ENCODE data around the gene NUDT4. TPM values are rescaled to one million over a fixed set of nuclear protein-coding genes. Genes with fewer than 3 reads are reported as not detected.

NUDT4 gene
- total and polyA plus RNA-seq, 2 of the 8 experiments (the other 6 are each of a cell fraction or from before 2014, with no cell fraction given): 17.3 to 71.7 TPM

GRCh38 chr12:93425736-93426411 lies 48.1 kb downstream of the NUDT4 start:
- Histone ChIP-seq H3K56ac (replicated peaks; ENCODE audit: insufficient read length, low read depth, low read length) (no peak overlapping the region), H3K4ac (replicated peaks; ENCODE audit: insufficient read length, low read depth, low read length) (no peak overlapping the region), H3K27me3 (replicated peaks in 1 of 4; ENCODE audit: control insufficient read depth in 3 of 4, extremely low read depth in 1 of 4, insufficient read depth in 3 of 4, low read length in 3 of 4) (no peaks in the 10 kb centered on the region), H3K23me2 (ENCODE audit: low read depth, low read length) (no peaks in the 10 kb centered on the region), H3K23ac (ENCODE audit: insufficient read length) (no peak overlapping the region), H4K5ac (ENCODE audit: insufficient read length, low read depth, low read length) (no peak overlapping the region), H2BK5ac (ENCODE audit: low read depth, low read length) (no peak overlapping the region), H2BK15ac (ENCODE audit: low read length) (no peak overlapping the region), H3K36me3 (ENCODE audit: control insufficient read depth in 2 of 4, insufficient read depth in 4 of 4, low read length in 3 of 4) (no peaks in the 10 kb centered on the region), H4K91ac (replicated peaks; ENCODE audit: insufficient read length, low read length) (no peak overlapping the region), H3K9ac (replicated peaks in 1 of 4; ENCODE audit: extremely low read depth in 1 of 4, low read depth in 3 of 4, low read length in 3 of 4) (no peak overlapping the region), H3K79me1 (ENCODE audit: low read depth, low read length) (peaks cover 4% of the 10 kb centered on the region), H3K14ac (ENCODE audit: insufficient read length) (no peak overlapping the region), H4K20me1 (replicated peaks in 1 of 2; ENCODE audit: control insufficient read depth in 1 of 2, insufficient read depth in 2 of 2, low read length in 2 of 2) (peaks cover 23 to 26% of the 10 kb centered on the region in 2 experiments), H3K79me2 (ENCODE audit: control insufficient read depth in 1 of 2, insufficient read depth in 2 of 2, low read length in 2 of 2) (peaks cover 43 to 97% of the 10 kb centered on the region in 2 experiments), H2AFZ (ENCODE audit: low read length) (no peak overlapping the region), H2BK120ac (replicated peaks; ENCODE audit: low read depth, low read length) (no peak overlapping the region), H3K9me3 (ENCODE audit: insufficient read depth in 2 of 2, low read depth in 1 of 2, low read length in 1 of 2) (no peaks in the 10 kb centered on the region), H2BK20ac (ENCODE audit: low read length) (no peak overlapping the region), H3K18ac (ENCODE audit: extremely low read depth, low read length) (no peak overlapping the region), H3K4me2 (ENCODE audit: insufficient read depth in 1 of 2, low read depth in 2 of 2, low read length in 2 of 2) (no peak overlapping the region), H4K8ac (ENCODE audit: extremely low read depth, insufficient read depth, low read length) (no peak overlapping the region), H2BK12ac (ENCODE audit: low read depth, low read length) (no peak overlapping the region), H3K4me3 (ENCODE audit: extremely low read depth in 1 of 4, insufficient read depth in 2 of 4, low read depth in 3 of 4, low read length in 4 of 4) (no peak overlapping the region), H2AK5ac (ENCODE audit: low read depth, low read length) (no peak overlapping the region), H3K4me1 (replicated peaks in 1 of 4; ENCODE audit: control insufficient read depth in 3 of 4, insufficient read depth in 4 of 4, low read length in 3 of 4) (peaks cover 0 to 6% (median 5%) of the 10 kb centered on the region in 4 experiments; a peak in 6 of 7 replicates), H3K27ac (ENCODE audit: low read depth, low read length) (no peak overlapping the region)
- WGBS, 2 experiments (ENCODE audit: extremely low coverage in 1 of 2, insufficient coverage in 1 of 2, insufficient read length in 1 of 2, insufficient replicate concordance in 2 of 2, low coverage in 1 of 2, low lambda C conversion rate in 2 of 2, missing lambda C conversion rate in 1 of 2): 86% methylated on average over 8 of the region's 8 CpGs; no CpG with 5 or more reads in 1 of the 2 experiments
- no peak for FAIRE-seq
- POLR2A ChIA-PET (ENCODE audit: partially characterized antibody): interaction anchor here (0.6 to 1.5 kb wide), 5 partner anchors 11 to 149 kb away, joined by 3 to 7 read pairs (median 4); partner anchors contain the start of gene UBE2N
- DNase-seq (ENCODE audit: low read depth in 1 of 2, low spot score in 2 of 2): no peak
- TF ChIP-seq TAF1 (IDR thresholded peaks at IDR 0.05; ENCODE audit: low read depth, low read length) (no peak), SP1 (IDR thresholded peaks at IDR 0.05; ENCODE audit: low read depth, low read length) (no peak), BRCA1 (IDR thresholded peaks at IDR 0.05; ENCODE audit: low read depth, low read length) (no peak), SAP30 (IDR thresholded peaks at IDR 0.05; ENCODE audit: insufficient read depth, insufficient replicate concordance, low read length) (no peak)
- CTCF ChIA-PET (ENCODE audit: partially characterized antibody): interaction anchor here (0.6 to 1.6 kb wide), 6 partner anchors 11 to 710 kb away, joined by 3 to 8 read pairs (median 4); no protein-coding TSS in a partner anchor

Data from H1 (cell line).